Upper lobe of left lung (tissue), 6 donors: ENCODE data around the gene PDF. TPM values are rescaled to one million over a fixed set of nuclear protein-coding genes. Genes with fewer than 3 reads are reported as not detected.

Source experiments
- ATAC-seq, 2 donors: fragments of 200-7000 bp; cut with Tn5 transposase; one replicate each; pipeline ENCODE4 v1.9.1; 2022; ENCODE audit warnings: mild to moderate bottlenecking in 2 of 2, moderate library complexity in 2 of 2; ENCODE audit not compliant: low FRiP score in 2 of 2
- DNase-seq, 2 donors: peaks; one replicate each; pipeline ENCODE4 v3.0.0-alpha.2; 2019 to 2020
- H3K27ac ChIP-seq, 4 donors: fragments of 200-600 bp; sonication (generic); one replicate each; pipeline ENCODE4 v1.5.1; 2016 to 2019
- H3K27me3 ChIP-seq, 4 donors: fragments of 200-600 bp; sonication (generic); one replicate each; pipeline ENCODE4 v1.5.1; 2017 to 2019
- H3K36me3 ChIP-seq, 4 donors: fragments of 200-600 bp; sonication (generic); one replicate each; pipeline ENCODE4 v1.5.1; 2016 to 2019
- H3K4me1 ChIP-seq, 4 donors: fragments of 200-600 bp; sonication (generic); one replicate each; pipeline ENCODE4 v1.5.1; 2018 to 2019
- H3K4me3 ChIP-seq, 4 donors: fragments of 200-600 bp; sonication (generic); one replicate each; pipeline ENCODE4 v1.5.1; 2017 to 2019; ENCODE audit warnings: mild to moderate bottlenecking in 2 of 4, moderate library complexity in 1 of 4
- H3K9me3 ChIP-seq, 4 donors: fragments of 200-600 bp; sonication (generic); one replicate each; pipeline ENCODE4 v1.5.1; 2018 to 2019
- CTCF ChIP-seq, 6 experiments: fragments of 450-650 bp in 4 of 6; fragments of 200-600 bp in 2 of 6; sonication (generic) in 2 of 6; IDR thresholded peaks; one replicate each; pipeline ENCODE4 v1.5.1; 2016 to 2019; ENCODE audit warnings: antibody characterized with exemption in 6 of 6
- EP300 ChIP-seq, 4 donors: sonication (generic); formaldehyde crosslinking; IDR thresholded peaks; one replicate each; pipeline ENCODE4 v1.5.1; 2017; ENCODE audit warnings: antibody characterized with exemption in 4 of 4, control low read depth in 2 of 4
- POLR2A ChIP-seq, 4 donors: fragments of 450-650 bp; IDR thresholded peaks; one replicate each; pipeline ENCODE4 v1.5.1; 2016 to 2017; ENCODE audit warnings: antibody characterized with exemption in 4 of 4, mild to moderate bottlenecking in 2 of 4
- POLR2AphosphoS5 ChIP-seq, 2 donors: sonication (generic); formaldehyde crosslinking; IDR thresholded peaks; one replicate each; pipeline ENCODE4 v1.5.1; 2017; ENCODE audit warnings: antibody characterized with exemption in 2 of 2
- WGBS, 2 donors: methylation state at CpG; one replicate each; pipeline ENCODE4 v1.1.5; 2017 to 2018; 5-methylcytosine and 5-hydroxymethylcytosine counted together
- total RNA-seq, 6 donors: library from RNA; depleted of rRNA in 4 of 6; stranded (reverse); fragments of >200 nt in 4 of 6; gene quantifications; one replicate each; pipeline versions ENCODE4 v1.1.0 to v1.2.1, GENCODE V29; 2016 to 2021
- donor health status: DM: no; HTN: no; CAD: no; lungs with moderate emphysema.
- donor health status: DM: no; HTN: yes; CAD: no; lungs with severe emphysema.

PDF gene
- total RNA-seq, 6 donors from 2014 or later: 6.9 to 22.0 (median 13.5) TPM

DNA sequence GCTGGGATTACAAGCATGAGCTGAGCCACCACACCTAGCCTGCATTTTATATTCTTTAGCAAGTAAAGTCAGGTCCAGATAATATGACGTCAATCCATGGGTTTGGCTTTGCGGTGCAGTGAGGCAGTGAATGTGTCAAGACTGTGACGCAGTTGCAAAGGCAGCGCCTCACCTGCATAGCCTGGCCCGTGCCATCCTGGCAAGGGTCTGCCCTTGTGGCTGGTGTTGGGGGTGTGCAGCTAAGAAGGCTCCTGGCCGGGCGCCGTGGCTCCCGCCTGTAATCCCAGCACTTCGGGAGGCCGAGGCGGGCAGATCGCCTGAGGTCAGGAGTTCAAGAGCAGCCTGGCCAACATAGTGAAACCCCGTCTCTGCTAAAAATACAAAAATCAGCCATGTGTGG is 7.0 kb downstream of the PDF start:
- WGBS, 2 donors: 92 to 99% methylated on average over 14 of the region's 14 CpGs
- H3K9me3 ChIP-seq: no peaks in the 10 kb centered on the region
- no peaks in the 10 kb centered on the region for H3K27me3 ChIP-seq
- no peak overlapping the region for H3K27ac ChIP-seq
- peak in 1 of 2 donors; percentile 67 for DNase-seq
- peaks cover 5 to 39% (median 12%) of the 10 kb centered on the region in 4 donors for H3K4me1 ChIP-seq
- H3K4me3 ChIP-seq: no peak overlapping the region
- TF ChIP-seq CTCF (IDR thresholded peaks at IDR 0.05): no peak
- no peak for ATAC-seq
- peaks cover 48 to 93% (median 74%) of the 10 kb centered on the region in 4 donors for H3K36me3 ChIP-seq

GRCh38 chr16:69322343-69322742 is 8.0 kb downstream of the PDF start:
- Histone ChIP-seq H3K27me3 (no peaks in the 10 kb centered on the region), H3K4me3 (no peak overlapping the region), H3K9me3 (no peaks in the 10 kb centered on the region), H3K27ac (no peak overlapping the region), H3K4me1 (peaks cover 0 to 28% (median 6%) of the 10 kb centered on the region in 4 donors), H3K36me3 (peaks cover 52 to 96% (median 83%) of the 10 kb centered on the region in 4 donors)
- TF ChIP-seq CTCF (IDR thresholded peaks at IDR 0.05) (no peak), POLR2AphosphoS5 (IDR thresholded peaks at IDR 0.05) (no peak), POLR2A (IDR thresholded peaks at IDR 0.05) (no peak), EP300 (IDR thresholded peaks at IDR 0.05) (no peak)
- DNase-seq: no peak
- WGBS, 2 donors: 91 to 100% methylated on average over 5 to 7 of the region's 7 CpGs
- ATAC-seq: no peak

GRCh38 chr16:69321080-69321479 is 9.3 kb downstream of the PDF start:
- DNase-seq (no peak), ATAC-seq (no peak)
- WGBS, 2 donors: 93% methylated on average over 20 to 22 of the region's 22 CpGs
- Histone ChIP-seq H3K27ac (no peak overlapping the region), H3K4me1 (peaks cover 0 to 16% (median 5%) of the 10 kb centered on the region in 4 donors), H3K4me3 (no peak overlapping the region), H3K27me3 (no peaks in the 10 kb centered on the region), H3K9me3 (no peaks in the 10 kb centered on the region), H3K36me3 (peaks cover 56 to 100% (median 94%) of the 10 kb centered on the region in 4 donors)
- TF ChIP-seq POLR2AphosphoS5 (IDR thresholded peaks at IDR 0.05): no peak

DNA sequence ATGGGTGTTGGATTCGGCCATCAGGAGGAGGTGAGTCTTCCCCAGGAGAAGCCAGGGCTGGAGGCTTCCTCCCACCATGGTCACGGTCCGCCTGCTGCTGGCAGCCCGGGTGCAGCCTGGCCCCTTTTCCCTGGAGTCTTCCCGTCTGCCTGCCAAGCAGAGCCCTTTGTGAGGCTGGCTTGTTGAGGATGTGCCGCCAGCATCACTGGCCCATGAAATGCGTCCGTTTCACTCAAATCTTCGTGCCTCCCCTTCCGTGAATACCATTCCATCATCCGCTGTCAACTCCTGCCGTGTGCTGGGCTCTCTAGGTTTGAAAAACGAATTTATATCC is 9.7 kb downstream of the PDF start:
- WGBS, 2 donors: 93 to 96% methylated on average over 9 to 13 of the region's 13 CpGs
- no peak for ATAC-seq

More for the DNA sequence above, 9.7 kb downstream of the PDF start:
- no peak overlapping the region for H3K4me3 ChIP-seq
- H3K4me1 ChIP-seq: peaks cover 0 to 13% (median 5%) of the 10 kb centered on the region in 4 donors
- TF ChIP-seq POLR2AphosphoS5 (IDR thresholded peaks at IDR 0.05) (no peak), CTCF (IDR thresholded peaks at IDR 0.05) (no peak), EP300 (IDR thresholded peaks at IDR 0.05) (no peak), POLR2A (IDR thresholded peaks at IDR 0.05) (no peak)
- H3K27me3 ChIP-seq: no peaks in the 10 kb centered on the region
- no peak for DNase-seq
- peaks cover 57 to 100% (median 94%) of the 10 kb centered on the region in 4 donors for H3K36me3 ChIP-seq
- H3K27ac ChIP-seq: no peak overlapping the region
- no peaks in the 10 kb centered on the region for H3K9me3 ChIP-seq
